NCI-H2081 (cell line): Measurements from ENCODE around the gene NKX2-2.
"Not testable (repeated sequence)": the region's sequence is repeated elsewhere in the genome, so short reads cannot be mapped to it uniquely, and the experiment has no call there.

Source experiments
- DNase-seq, 2 experiments: peaks; one replicate each; lab custom pipeline; 2025; lab: John Stamatoyannopoulos, UW

Gene NKX2-2

GRCh38 chr20:21508230-21509078, 5.4 kb downstream of the NKX2-2 start:
- no peak for DNase-seq

GRCh38 chr20:21507400-21508229, 6.2 kb downstream of the NKX2-2 start:
- DNase-seq, result no peak

- no peak for DNase-seq
Observed at GRCh38 chr20:21505810-21506530, 7.9 kb downstream of the NKX2-2 start.

GRCh38 chr20:21505161-21505809, 8.6 kb downstream of the NKX2-2 start:
- DNase-seq, result no peak

- DNase-seq, result no peak
Observed at GRCh38 chr20:21504323-21504722, 9.5 kb downstream of the NKX2-2 start.

- DNase-seq, result no peak
Observed at GRCh38 chr20:21503345-21503744, 10.5 kb downstream of the NKX2-2 start.

GRCh38 chr20:21501184-21501583, 12.7 kb downstream of the NKX2-2 start:
- DNase-seq, result no peak

GRCh38 chr20:21500599-21500998, 13.3 kb downstream of the NKX2-2 start:
- DNase-seq, result no peak

GRCh38 chr20:21499641-21500040, 14.2 kb downstream of the NKX2-2 start:
- DNase-seq, result no peak

- no peak for DNase-seq
Observed at GRCh38 chr20:21498635-21499034, 15.2 kb downstream of the NKX2-2 start.

- no peak for DNase-seq
Observed at GRCh38 chr20:21498195-21498594, 15.7 kb downstream of the NKX2-2 start.

GRCh38 chr20:21496452-21496851, 17.4 kb downstream of the NKX2-2 start:
- no peak for DNase-seq

GRCh38 chr20:21493049-21493448, 20.8 kb downstream of the NKX2-2 start:
- DNase-seq, result no peak

GRCh38 chr20:21490105-21490504, 23.8 kb downstream of the NKX2-2 start:
- DNase-seq, result no peak

GRCh38 chr20:21480144-21480543, 33.7 kb downstream of the NKX2-2 start:
- not testable (repeated sequence) for DNase-seq

GRCh38 chr20:21465799-21466198, 48.1 kb downstream of the NKX2-2 start:
- DNase-seq, result no peak

- DNase-seq, result no peak
Observed at GRCh38 chr20:21464916-21465315, 48.9 kb downstream of the NKX2-2 start.
